Measurements from ENCODE around the gene GALNT16. TPM values are rescaled to one million over a fixed set of nuclear protein-coding genes. Genes with fewer than 3 reads are reported as not detected.

Gene GALNT16
- total RNA-seq, 1 experiment from 2014 or later, result 4.0 TPM

GRCh38 chr14:69325646-69326265 is 65.8 kb downstream of the GALNT16 start:
- no peak for DNase-seq
- H3K4me3 Mint-ChIP-seq (ENCODE audit: low read depth, unreplicated experiment), result no peak overlapping the region
- no peak overlapping the region for H3K27ac Mint-ChIP-seq (ENCODE audit: unreplicated experiment)
- no TSS peak for BruUV-seq (replicated peaks)
- no peaks in the 10 kb centered on the region for H3K9me3 Mint-ChIP-seq (ENCODE audit: low read depth, unreplicated experiment)
- H3K4me1 Mint-ChIP-seq (ENCODE audit: low read depth, unreplicated experiment), result no peaks in the 10 kb centered on the region
- TF ChIP-seq, protein P1, sequence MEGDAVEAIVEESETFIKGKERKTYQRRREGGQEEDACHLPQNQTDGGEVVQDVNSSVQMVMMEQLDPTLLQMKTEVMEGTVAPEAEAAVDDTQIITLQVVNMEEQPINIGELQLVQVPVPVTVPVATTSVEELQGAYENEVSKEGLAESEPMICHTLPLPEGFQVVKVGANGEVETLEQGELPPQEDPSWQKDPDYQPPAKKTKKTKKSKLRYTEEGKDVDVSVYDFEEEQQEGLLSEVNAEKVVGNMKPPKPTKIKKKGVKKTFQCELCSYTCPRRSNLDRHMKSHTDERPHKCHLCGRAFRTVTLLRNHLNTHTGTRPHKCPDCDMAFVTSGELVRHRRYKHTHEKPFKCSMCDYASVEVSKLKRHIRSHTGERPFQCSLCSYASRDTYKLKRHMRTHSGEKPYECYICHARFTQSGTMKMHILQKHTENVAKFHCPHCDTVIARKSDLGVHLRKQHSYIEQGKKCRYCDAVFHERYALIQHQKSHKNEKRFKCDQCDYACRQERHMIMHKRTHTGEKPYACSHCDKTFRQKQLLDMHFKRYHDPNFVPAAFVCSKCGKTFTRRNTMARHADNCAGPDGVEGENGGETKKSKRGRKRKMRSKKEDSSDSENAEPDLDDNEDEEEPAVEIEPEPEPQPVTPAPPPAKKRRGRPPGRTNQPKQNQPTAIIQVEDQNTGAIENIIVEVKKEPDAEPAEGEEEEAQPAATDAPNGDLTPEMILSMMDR (IDR thresholded peaks at IDR 0.05; ENCODE audit: unreplicated experiment), result no peak
- peaks cover 21% of the 10 kb centered on the region for H3K27me3 Mint-ChIP-seq (ENCODE audit: unreplicated experiment)
- CTCF ChIA-PET, result no interaction called here
- no peaks in the 10 kb centered on the region for H3K36me3 Mint-ChIP-seq (ENCODE audit: insufficient read depth, unreplicated experiment)
- intact Hi-C loops (cut with micrococcal nuclease; ENCODE audit: unreplicated experiment), result no loop called here

- H3K4me3 Mint-ChIP-seq (ENCODE audit: low read depth, unreplicated experiment), result no peak overlapping the region
- H3K27me3 Mint-ChIP-seq (ENCODE audit: unreplicated experiment), result peaks cover 21% of the 10 kb centered on the region
- H3K36me3 Mint-ChIP-seq (ENCODE audit: insufficient read depth, unreplicated experiment), result no peaks in the 10 kb centered on the region
- no peaks in the 10 kb centered on the region for H3K9me3 Mint-ChIP-seq (ENCODE audit: low read depth, unreplicated experiment)
- intact Hi-C loops (cut with micrococcal nuclease; ENCODE audit: unreplicated experiment), result no loop called here
- no peak for DNase-seq
- no peaks in the 10 kb centered on the region for H3K4me1 Mint-ChIP-seq (ENCODE audit: low read depth, unreplicated experiment)
- CTCF ChIA-PET, result interaction anchor here (0.5 to 0.6 kb wide), 2 partner anchors 10 to 284 kb away, joined by 3 to 4 read pairs; no protein-coding TSS in a partner anchor
- no peak overlapping the region for H3K27ac Mint-ChIP-seq (ENCODE audit: unreplicated experiment)
- BruUV-seq (replicated peaks), result no TSS peak
- TF ChIP-seq, protein P1 (IDR thresholded peaks at IDR 0.05; ENCODE audit: unreplicated experiment), result no peak
These were observed 66.7 kb downstream of the GALNT16 start for GRCh38 chr14:69326611-69327010.

- CTCF ChIA-PET, result no interaction called here
These were observed 67.5 kb downstream of the GALNT16 start for GRCh38 chr14:69327507-69327906.

DNA sequence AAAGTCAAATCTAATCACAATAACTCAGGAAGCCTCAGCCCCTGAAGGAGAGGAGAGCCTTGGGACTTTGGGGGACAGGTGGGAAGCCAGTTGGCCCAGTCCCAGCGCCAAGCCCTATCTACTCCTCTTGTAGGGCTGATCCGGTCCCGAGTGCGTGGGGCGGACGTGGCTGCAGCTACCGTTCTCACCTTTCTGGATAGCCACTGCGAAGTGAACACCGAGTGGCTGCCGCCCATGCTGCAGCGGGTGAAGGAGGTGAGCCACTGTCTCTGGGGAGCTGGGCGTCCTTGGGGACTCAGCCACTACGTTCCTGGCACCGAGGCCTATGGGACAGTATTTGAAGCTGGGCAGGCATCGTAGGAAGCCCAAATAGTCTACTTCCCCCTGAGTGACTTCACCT is 68.4 kb downstream of the GALNT16 start:
- Mint-ChIP-seq H3K4me1 (ENCODE audit: low read depth, unreplicated experiment) (no peaks in the 10 kb centered on the region), H3K9me3 (ENCODE audit: low read depth, unreplicated experiment) (no peaks in the 10 kb centered on the region), H3K27me3 (ENCODE audit: unreplicated experiment) (peaks cover 21% of the 10 kb centered on the region), H3K4me3 (ENCODE audit: low read depth, unreplicated experiment) (no peak overlapping the region), H3K27ac (ENCODE audit: unreplicated experiment) (no peak overlapping the region), H3K36me3 (ENCODE audit: insufficient read depth, unreplicated experiment) (no peaks in the 10 kb centered on the region)
- intact Hi-C loops (cut with micrococcal nuclease; ENCODE audit: unreplicated experiment), result no loop called here
- TF ChIP-seq, protein P1 (IDR thresholded peaks at IDR 0.05; ENCODE audit: unreplicated experiment), result no peak
- CTCF ChIA-PET, result no interaction called here
- DNase-seq, result no peak
- no TSS peak for BruUV-seq (replicated peaks)

More at GRCh38 chr14:69327507-69327906, 67.5 kb downstream of the GALNT16 start:
- Mint-ChIP-seq H3K4me3 (ENCODE audit: low read depth, unreplicated experiment) (no peak overlapping the region), H3K27ac (ENCODE audit: unreplicated experiment) (no peak overlapping the region), H3K36me3 (ENCODE audit: insufficient read depth, unreplicated experiment) (no peaks in the 10 kb centered on the region), H3K4me1 (ENCODE audit: low read depth, unreplicated experiment) (no peaks in the 10 kb centered on the region), H3K27me3 (ENCODE audit: unreplicated experiment) (peaks cover 21% of the 10 kb centered on the region), H3K9me3 (ENCODE audit: low read depth, unreplicated experiment) (no peaks in the 10 kb centered on the region)
- intact Hi-C loops (cut with micrococcal nuclease; ENCODE audit: unreplicated experiment), result no loop called here
- no peak for DNase-seq
- no TSS peak for BruUV-seq (replicated peaks)
- TF ChIP-seq, protein P1 (IDR thresholded peaks at IDR 0.05; ENCODE audit: unreplicated experiment), result no peak

All from Calu3 (cell line).